ENCODE results near the gene SPP2. TPM values are rescaled to one million over a fixed set of nuclear protein-coding genes. Genes with fewer than 3 reads are reported as not detected.

The SPP2 gene
- total RNA-seq, 4 donors from 2014 or later: not detected

DNA sequence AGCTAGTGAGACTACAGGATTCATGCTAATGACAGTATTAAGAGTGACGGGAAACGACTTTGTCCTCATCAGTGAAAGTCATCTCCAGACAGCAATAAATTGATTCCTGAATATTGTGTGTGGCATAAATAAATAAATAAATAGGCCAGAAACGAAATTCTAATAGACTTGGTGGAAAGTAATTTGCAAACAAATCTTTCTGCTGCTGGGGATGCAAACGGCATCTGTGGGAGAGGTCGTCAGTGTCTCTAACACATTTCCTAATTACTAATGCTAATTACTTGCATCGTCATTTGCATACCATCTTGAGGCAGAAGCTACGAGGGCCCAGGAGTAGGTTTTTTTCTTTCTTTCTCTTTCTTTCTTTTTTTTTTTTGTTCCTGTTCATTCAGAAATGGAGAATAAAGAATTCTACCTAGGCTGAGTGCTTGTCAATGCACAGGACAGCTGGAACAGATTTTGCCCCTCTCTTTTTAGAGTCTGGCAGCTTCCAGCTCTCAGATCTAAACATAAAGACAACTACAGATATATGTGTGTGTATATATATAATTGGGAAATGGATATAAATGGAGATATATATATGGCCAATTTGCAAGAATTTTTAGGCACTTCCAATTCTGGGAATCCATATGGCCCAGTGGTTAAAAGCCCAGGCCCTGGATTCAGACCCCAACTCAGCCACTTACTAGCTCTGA, 75.1 kb downstream of the SPP2 start:
- Histone ChIP-seq H3K9me3 (no peaks in the 10 kb centered on the region), H3K27ac (no peak overlapping the region), H3K4me3 (no peak overlapping the region), H3K27me3 (no peaks in the 10 kb centered on the region), H3K36me3 (no peaks in the 10 kb centered on the region), H3K4me1 (no peaks in the 10 kb centered on the region)
- 85% methylated on average over 7 of the region's 7 CpGs for WGBS
- DNase-seq (ENCODE audit: low spot score in 2 of 2): no peak
- no peak for TF ChIP-seq EP300 (IDR thresholded peaks at IDR 0.05)

DNA sequence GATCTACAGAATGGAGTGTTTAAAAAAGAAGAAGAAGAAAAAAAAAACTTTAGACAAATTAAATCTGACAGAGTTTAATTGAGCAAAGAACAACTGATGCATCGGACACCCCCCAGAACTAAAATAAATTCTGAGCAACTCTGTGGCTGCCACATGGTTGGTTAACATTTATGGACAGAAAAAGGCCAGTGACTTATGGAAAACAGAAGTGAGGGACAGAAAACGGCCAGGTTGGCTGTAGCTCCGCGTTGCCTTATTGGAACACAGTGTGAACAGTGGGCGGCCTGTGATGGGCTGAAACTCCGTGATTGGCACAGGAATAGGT, 75.6 kb downstream of the SPP2 start:
- no peak for TF ChIP-seq POLR2AphosphoS5 (IDR thresholded peaks at IDR 0.05)
- TF ChIP-seq, protein P1, sequence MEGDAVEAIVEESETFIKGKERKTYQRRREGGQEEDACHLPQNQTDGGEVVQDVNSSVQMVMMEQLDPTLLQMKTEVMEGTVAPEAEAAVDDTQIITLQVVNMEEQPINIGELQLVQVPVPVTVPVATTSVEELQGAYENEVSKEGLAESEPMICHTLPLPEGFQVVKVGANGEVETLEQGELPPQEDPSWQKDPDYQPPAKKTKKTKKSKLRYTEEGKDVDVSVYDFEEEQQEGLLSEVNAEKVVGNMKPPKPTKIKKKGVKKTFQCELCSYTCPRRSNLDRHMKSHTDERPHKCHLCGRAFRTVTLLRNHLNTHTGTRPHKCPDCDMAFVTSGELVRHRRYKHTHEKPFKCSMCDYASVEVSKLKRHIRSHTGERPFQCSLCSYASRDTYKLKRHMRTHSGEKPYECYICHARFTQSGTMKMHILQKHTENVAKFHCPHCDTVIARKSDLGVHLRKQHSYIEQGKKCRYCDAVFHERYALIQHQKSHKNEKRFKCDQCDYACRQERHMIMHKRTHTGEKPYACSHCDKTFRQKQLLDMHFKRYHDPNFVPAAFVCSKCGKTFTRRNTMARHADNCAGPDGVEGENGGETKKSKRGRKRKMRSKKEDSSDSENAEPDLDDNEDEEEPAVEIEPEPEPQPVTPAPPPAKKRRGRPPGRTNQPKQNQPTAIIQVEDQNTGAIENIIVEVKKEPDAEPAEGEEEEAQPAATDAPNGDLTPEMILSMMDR (IDR thresholded peaks at IDR 0.05): no peak
- no peak for TF ChIP-seq POLR2A (IDR thresholded peaks at IDR 0.05)
- TF ChIP-seq EP300 (IDR thresholded peaks at IDR 0.05): no peak
- H3K4me1 ChIP-seq: no peaks in the 10 kb centered on the region
- H3K36me3 ChIP-seq: no peaks in the 10 kb centered on the region
- no peaks in the 10 kb centered on the region for H3K27me3 ChIP-seq
- 82% methylated on average over 6 of the region's 6 CpGs for WGBS
- no peak overlapping the region for H3K4me3 ChIP-seq
- H3K9me3 ChIP-seq: no peaks in the 10 kb centered on the region
- H3K27ac ChIP-seq: no peak overlapping the region
- DNase-seq (ENCODE audit: low spot score in 2 of 2): no peak

Other genes starting within 250 kb of the SPP2 start
- 1 to 10 TPM; 1.7 to 7.1 (median 3.9) TPM for gene HJURP, start 196.2 kb upstream of the SPP2 start, total RNA-seq
- gene TRPM8, start 133.3 kb upstream of the SPP2 start, total RNA-seq: under 1 TPM in 2 of 4 donors, not detected in 2; 0.34 to 0.72 TPM

Measured in suprapubic skin (tissue), 4 donors.